NCI-H2196 (cell line): ENCODE data around the gene RERE.

Experiments
- DNase-seq: peaks from one replicate; lab custom pipeline; 2025; ENCODE audit not compliant: unreplicated experiment; lab: John Stamatoyannopoulos, UW

RERE gene

GRCh38 chr1:8344893-8345507, 472.4 kb downstream of the RERE start:
- DNase-seq: no peak

- DNase-seq: no peak
Observed at GRCh38 chr1:8343464-8344001, 473.9 kb downstream of the RERE start.

- DNase-seq: no peak
Observed at GRCh38 chr1:8343044-8343443, 474.4 kb downstream of the RERE start.

- DNase-seq: no peak
Observed at GRCh38 chr1:8342325-8342724, 475.1 kb downstream of the RERE start.

GRCh38 chr1:8340448-8340847, 477.0 kb downstream of the RERE start:
- peak; percentile 77 for DNase-seq

- no peak for DNase-seq
Observed at GRCh38 chr1:8339203-8339600, 478.2 kb downstream of the RERE start.

- no peak for DNase-seq
Observed at GRCh38 chr1:8338526-8339202, 478.8 kb downstream of the RERE start.

- DNase-seq: no peak
Observed at GRCh38 chr1:8337776-8338525, 479.5 kb downstream of the RERE start.

GRCh38 chr1:8335246-8335645, 482.2 kb downstream of the RERE start:
- DNase-seq: no peak

- DNase-seq: no peak
Observed at GRCh38 chr1:8334106-8334851, 483.2 kb downstream of the RERE start.

GRCh38 chr1:8333246-8333987, 484.0 kb downstream of the RERE start:
- no peak for DNase-seq

- no peak for DNase-seq
Observed at GRCh38 chr1:8332806-8333205, 484.6 kb downstream of the RERE start.

GRCh38 chr1:8330271-8331125, 486.9 kb downstream of the RERE start:
- no peak for DNase-seq

GRCh38 chr1:8329858-8330257, 487.6 kb downstream of the RERE start:
- DNase-seq: no peak

GRCh38 chr1:8329439-8329838, 488.0 kb downstream of the RERE start:
- no peak for DNase-seq

GRCh38 chr1:8328271-8328670, 489.2 kb downstream of the RERE start:
- DNase-seq: no peak

- DNase-seq: no peak
Observed at GRCh38 chr1:8326265-8326664, 491.2 kb downstream of the RERE start.

- DNase-seq: no peak
Observed at GRCh38 chr1:8325771-8326170, 491.7 kb downstream of the RERE start.

- DNase-seq: no peak
Observed at GRCh38 chr1:8324176-8324810, 493.1 kb downstream of the RERE start.
